Nephron progenitor cell (in vitro differentiated cells): ENCODE results near the gene DCBLD2.

Experiments used
- DNase-seq: peaks from one replicate; pipeline ENCODE4 v3.0.0; 2021
- H3K27ac Mint-ChIP-seq: 2 replicates; pipeline ENCODE4 v1.8.0; 2021; ENCODE audit warnings: mild to moderate bottlenecking, moderate library complexity, mixed read lengths
- H3K27me3 Mint-ChIP-seq: 2 replicates; pipeline ENCODE4 v1.8.0; 2021; ENCODE audit warnings: mild to moderate bottlenecking, low read depth, mixed read lengths; ENCODE audit not compliant: poor library complexity
- H3K36me3 Mint-ChIP-seq: 2 replicates; pipeline ENCODE4 v1.8.0; 2021; ENCODE audit warnings: low read depth, mixed read lengths
- H3K4me1 Mint-ChIP-seq: 2 replicates; pipeline ENCODE4 v1.8.0; 2021; ENCODE audit warnings: mixed read lengths
- H3K4me3 Mint-ChIP-seq: 2 replicates; pipeline ENCODE4 v1.8.0; 2021; ENCODE audit warnings: mild to moderate bottlenecking, moderate library complexity, mixed read lengths
- H3K9me3 Mint-ChIP-seq: 2 replicates; pipeline ENCODE4 v1.8.0; 2021; ENCODE audit warnings: mild to moderate bottlenecking, moderate library complexity, mixed read lengths
- TF ChIP-seq, protein P1 (sequence below): fragments of 200-600 bp; sonication (generic); IDR thresholded peaks from 2 replicates; pipeline ENCODE4 v1.5.0; 2021; ENCODE audit warnings: antibody characterized with exemption

Gene DCBLD2

GRCh38 chr3:98788651-98789050, 112.8 kb downstream of the DCBLD2 start:
- DNase-seq = no peak
- no peak overlapping the region for H3K27ac Mint-ChIP-seq
- no peaks in the 10 kb centered on the region for H3K9me3 Mint-ChIP-seq
- TF ChIP-seq, protein P1, sequence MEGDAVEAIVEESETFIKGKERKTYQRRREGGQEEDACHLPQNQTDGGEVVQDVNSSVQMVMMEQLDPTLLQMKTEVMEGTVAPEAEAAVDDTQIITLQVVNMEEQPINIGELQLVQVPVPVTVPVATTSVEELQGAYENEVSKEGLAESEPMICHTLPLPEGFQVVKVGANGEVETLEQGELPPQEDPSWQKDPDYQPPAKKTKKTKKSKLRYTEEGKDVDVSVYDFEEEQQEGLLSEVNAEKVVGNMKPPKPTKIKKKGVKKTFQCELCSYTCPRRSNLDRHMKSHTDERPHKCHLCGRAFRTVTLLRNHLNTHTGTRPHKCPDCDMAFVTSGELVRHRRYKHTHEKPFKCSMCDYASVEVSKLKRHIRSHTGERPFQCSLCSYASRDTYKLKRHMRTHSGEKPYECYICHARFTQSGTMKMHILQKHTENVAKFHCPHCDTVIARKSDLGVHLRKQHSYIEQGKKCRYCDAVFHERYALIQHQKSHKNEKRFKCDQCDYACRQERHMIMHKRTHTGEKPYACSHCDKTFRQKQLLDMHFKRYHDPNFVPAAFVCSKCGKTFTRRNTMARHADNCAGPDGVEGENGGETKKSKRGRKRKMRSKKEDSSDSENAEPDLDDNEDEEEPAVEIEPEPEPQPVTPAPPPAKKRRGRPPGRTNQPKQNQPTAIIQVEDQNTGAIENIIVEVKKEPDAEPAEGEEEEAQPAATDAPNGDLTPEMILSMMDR = no peak
- peaks cover 5% of the 10 kb centered on the region for H3K4me1 Mint-ChIP-seq
- H3K27me3 Mint-ChIP-seq = no peaks in the 10 kb centered on the region
- H3K4me3 Mint-ChIP-seq = no peak overlapping the region
- peaks cover 18% of the 10 kb centered on the region for H3K36me3 Mint-ChIP-seq

GRCh38 chr3:98787181-98787580, 114.3 kb downstream of the DCBLD2 start:
- peaks cover 27% of the 10 kb centered on the region for H3K36me3 Mint-ChIP-seq
- no peak for DNase-seq
- H3K9me3 Mint-ChIP-seq = no peaks in the 10 kb centered on the region
- H3K27me3 Mint-ChIP-seq = peaks cover 2% of the 10 kb centered on the region
- no peak overlapping the region for H3K27ac Mint-ChIP-seq
- H3K4me1 Mint-ChIP-seq = peaks cover 18% of the 10 kb centered on the region
- no peak overlapping the region for H3K4me3 Mint-ChIP-seq
- TF ChIP-seq, protein P1 = no peak

- Mint-ChIP-seq H3K36me3 (peaks cover 27% of the 10 kb centered on the region), H3K27ac (no peak overlapping the region), H3K4me3 (no peak overlapping the region), H3K9me3 (no peaks in the 10 kb centered on the region), H3K4me1 (peaks cover 18% of the 10 kb centered on the region), H3K27me3 (peaks cover 2% of the 10 kb centered on the region)
- no peak for DNase-seq
- TF ChIP-seq, protein P1 = no peak
Observed at GRCh38 chr3:98786364-98787006, 115.0 kb downstream of the DCBLD2 start.

DNA sequence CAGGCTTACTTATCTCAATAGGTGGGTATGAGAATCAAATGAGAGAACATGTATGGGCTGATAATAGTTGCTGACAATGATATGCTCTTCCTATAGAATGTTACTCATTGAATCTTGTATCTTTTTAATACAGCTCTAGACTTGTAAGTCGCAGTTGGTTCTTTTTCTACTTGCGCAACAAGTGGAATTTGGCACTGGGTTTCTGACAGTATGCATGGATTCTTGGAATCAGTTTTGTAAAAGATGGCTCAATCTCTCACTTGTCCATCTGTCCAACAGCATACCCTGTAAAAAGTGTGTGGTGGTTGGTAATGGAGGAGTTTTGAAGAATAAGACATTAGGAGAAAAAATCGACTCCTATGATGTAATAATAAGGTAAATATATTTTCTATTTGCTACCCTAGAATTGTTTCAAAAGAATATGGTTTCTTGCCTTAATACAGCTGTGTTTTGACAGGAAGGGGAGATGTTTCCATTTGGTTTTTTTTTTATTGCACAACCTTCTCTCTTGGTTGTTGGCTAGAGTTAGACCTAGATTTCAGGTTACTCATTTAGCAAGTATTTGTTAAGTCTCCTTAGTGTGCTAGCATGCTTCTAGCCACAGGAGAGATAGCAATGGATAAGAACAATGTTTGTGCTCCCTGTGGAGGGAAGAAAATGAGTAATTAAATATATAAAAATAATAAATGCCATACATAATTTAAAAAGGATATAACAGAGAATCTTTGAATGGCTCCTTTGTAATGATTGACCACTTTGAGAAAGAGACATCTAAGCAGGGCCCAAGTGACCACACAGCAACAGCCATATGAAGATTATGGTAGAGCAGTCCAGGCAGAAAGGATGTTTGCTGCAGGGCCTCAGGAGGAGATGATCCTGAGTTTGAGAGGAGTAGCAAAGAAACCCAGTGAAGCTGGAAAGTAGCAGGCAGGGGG, 116.6 kb downstream of the DCBLD2 start:
- no peaks in the 10 kb centered on the region for H3K9me3 Mint-ChIP-seq
- TF ChIP-seq, protein P1 = no peak
- H3K27me3 Mint-ChIP-seq = peaks cover 2% of the 10 kb centered on the region
- no peak overlapping the region for H3K4me3 Mint-ChIP-seq
- H3K36me3 Mint-ChIP-seq = peaks cover 39% of the 10 kb centered on the region
- H3K27ac Mint-ChIP-seq = no peak overlapping the region
- H3K4me1 Mint-ChIP-seq = peaks cover 18% of the 10 kb centered on the region
- no peak for DNase-seq

- DNase-seq = no peak
- no peak overlapping the region for H3K27ac Mint-ChIP-seq
- H3K4me3 Mint-ChIP-seq = no peak overlapping the region
- peaks cover 2% of the 10 kb centered on the region for H3K27me3 Mint-ChIP-seq
- TF ChIP-seq, protein P1 = no peak
- no peaks in the 10 kb centered on the region for H3K9me3 Mint-ChIP-seq
- H3K4me1 Mint-ChIP-seq = peaks cover 18% of the 10 kb centered on the region
- peaks cover 44% of the 10 kb centered on the region for H3K36me3 Mint-ChIP-seq
Observed at GRCh38 chr3:98784042-98784441, 117.5 kb downstream of the DCBLD2 start.
